ENCODE data around the gene TCF12. TPM values are rescaled to one million over a fixed set of nuclear protein-coding genes. Genes with fewer than 3 reads are reported as not detected.

Gene TCF12
- polyA plus RNA-seq, 1 donor (not counting 4 experiments of a cell fraction or from before 2014, with no cell fraction given) = 48.3 TPM

GRCh38 chr15:57229051-57229450 is 310.6 kb downstream of the TCF12 start:
- TF ChIP-seq EZH2 (IDR thresholded peaks at IDR 0.05; ENCODE audit: low read length) (no peak), CTCF (optimal IDR thresholded peaks at IDR 0.05 in 1 of 3, IDR thresholded peaks at IDR 0.05 in 1 of 3, conservative IDR thresholded peaks at IDR 0.05 in 1 of 3; ENCODE audit: extremely low read depth in 1 of 3, insufficient read depth in 2 of 3, low read length in 3 of 3) (no peak)

GRCh38 chr15:57231559-57231958 is 313.1 kb downstream of the TCF12 start:
- Histone ChIP-seq H3K9me1 (ENCODE audit: control insufficient read depth, extremely low read depth, insufficient read depth, low read length) (no peaks in the 10 kb centered on the region), H3K27me3 (ENCODE audit: control insufficient read depth, extremely low read depth, insufficient read depth, low read length) (no peaks in the 10 kb centered on the region), H3K4me3 (ENCODE audit: control insufficient read depth in 2 of 3, extremely low read depth in 1 of 3, insufficient read depth in 2 of 3, low read depth in 1 of 3, low read length in 3 of 3) (no peak overlapping the region), H3K4me2 (ENCODE audit: control insufficient read depth, extremely low read depth, insufficient read depth, low read depth, low read length) (no peak overlapping the region), H3K9me3 (ENCODE audit: control insufficient read depth, low read depth, low read length) (no peaks in the 10 kb centered on the region), H3K79me2 (ENCODE audit: control insufficient read depth, insufficient read depth, low read length) (no peaks in the 10 kb centered on the region), H2AFZ (ENCODE audit: control insufficient read depth, low read length) (no peak overlapping the region), H3K9ac (ENCODE audit: control insufficient read depth, extremely low read depth, insufficient read depth, low read length) (no peak overlapping the region), H3K4me1 (ENCODE audit: control insufficient read depth, extremely low read depth, insufficient read depth, low read length) (no peaks in the 10 kb centered on the region), H3K36me3 (ENCODE audit: control insufficient read depth in 2 of 2, extremely low read depth in 1 of 2, insufficient read depth in 2 of 2, low read length in 2 of 2) (peaks cover 6% of the 10 kb centered on the region in 2 experiments), H3K27ac (ENCODE audit: control insufficient read depth, insufficient read depth, low read length) (no peak overlapping the region), H4K20me1 (ENCODE audit: control insufficient read depth, extremely low read depth, insufficient read depth, low read length) (no peaks in the 10 kb centered on the region)
- no peak for FAIRE-seq
- TF ChIP-seq EZH2 (IDR thresholded peaks at IDR 0.05; ENCODE audit: low read length) (no peak), CTCF (optimal IDR thresholded peaks at IDR 0.05 in 1 of 3, IDR thresholded peaks at IDR 0.05 in 1 of 3, conservative IDR thresholded peaks at IDR 0.05 in 1 of 3; ENCODE audit: extremely low read depth in 1 of 3, insufficient read depth in 2 of 3, low read length in 3 of 3) (no peak)
- dilution Hi-C loops (cut with MboI; ENCODE audit: extremely low pct_ligation_motif_present, low sequenced_read_pairs) = no loop called here
- no peak for DNase-seq (ENCODE audit: low read depth, low spot score)

More at GRCh38 chr15:57229051-57229450, 310.6 kb downstream of the TCF12 start:
- DNase-seq (ENCODE audit: low read depth, low spot score) (no peak), FAIRE-seq (no peak)
- H3K4me3 ChIP-seq (ENCODE audit: control insufficient read depth in 2 of 3, extremely low read depth in 1 of 3, insufficient read depth in 2 of 3, low read depth in 1 of 3, low read length in 3 of 3) = no peak overlapping the region
- no peaks in the 10 kb centered on the region for H4K20me1 ChIP-seq (ENCODE audit: control insufficient read depth, extremely low read depth, insufficient read depth, low read length)
- no peak overlapping the region for H3K4me2 ChIP-seq (ENCODE audit: control insufficient read depth, extremely low read depth, insufficient read depth, low read depth, low read length)
- no peaks in the 10 kb centered on the region for H3K27me3 ChIP-seq (ENCODE audit: control insufficient read depth, extremely low read depth, insufficient read depth, low read length)
- dilution Hi-C loops (cut with MboI; ENCODE audit: extremely low pct_ligation_motif_present, low sequenced_read_pairs) = no loop called here
- H3K9me3 ChIP-seq (ENCODE audit: control insufficient read depth, low read depth, low read length) = no peaks in the 10 kb centered on the region
- no peaks in the 10 kb centered on the region for H3K79me2 ChIP-seq (ENCODE audit: control insufficient read depth, insufficient read depth, low read length)
- no peak overlapping the region for H3K27ac ChIP-seq (ENCODE audit: control insufficient read depth, insufficient read depth, low read length)
- no peaks in the 10 kb centered on the region for H3K9me1 ChIP-seq (ENCODE audit: control insufficient read depth, extremely low read depth, insufficient read depth, low read length)
- no peaks in the 10 kb centered on the region for H3K4me1 ChIP-seq (ENCODE audit: control insufficient read depth, extremely low read depth, insufficient read depth, low read length)
- peaks cover 4 to 5% of the 10 kb centered on the region in 2 experiments for H3K36me3 ChIP-seq (ENCODE audit: control insufficient read depth in 2 of 2, extremely low read depth in 1 of 2, insufficient read depth in 2 of 2, low read length in 2 of 2)
- H2AFZ ChIP-seq (ENCODE audit: control insufficient read depth, low read length) = no peak overlapping the region
- H3K9ac ChIP-seq (ENCODE audit: control insufficient read depth, extremely low read depth, insufficient read depth, low read length) = no peak overlapping the region

All from keratinocyte (primary cell).